H1 (cell line): Measurements from ENCODE around the gene PRG3. TPM values are rescaled to one million over a fixed set of nuclear protein-coding genes. Genes with fewer than 3 reads are reported as not detected.

ENCODE experiments used
- BCL11A ChIP-seq, 2 experiments: IDR thresholded peaks; one replicate each; pipeline ENCODE4 v1.6.1; 2011; ENCODE audit warnings: low read depth in 2 of 2, low read length in 2 of 2, mild to moderate bottlenecking in 2 of 2
- CHD7 ChIP-seq: fragments of 300-600 bp; sonication (generic); IDR thresholded peaks from 2 replicates; pipeline ENCODE4 v1.7.1; 2012; ENCODE audit warnings: low read length, moderate library complexity, mild to moderate bottlenecking, inconsistent platforms; ENCODE audit not compliant: insufficient replicate concordance
- HDAC2 ChIP-seq, 2 experiments: fragments of 300-600 bp in 1 of 2; sonication (generic) in 1 of 2; IDR thresholded peaks; 2 replicates each; pipeline ENCODE4 v1.6.1; 2011 to 2012; ENCODE audit warnings: low read depth in 2 of 2, low read length in 2 of 2, mild to moderate bottlenecking in 2 of 2, moderate library complexity in 2 of 2, borderline replicate concordance in 1 of 2, inconsistent platforms in 1 of 2
- SAP30 ChIP-seq: fragments of 300-600 bp; sonication (generic); IDR thresholded peaks from 2 replicates; pipeline ENCODE4 v1.7.1; 2012; ENCODE audit warnings: low read length, moderate library complexity, mild to moderate bottlenecking, inconsistent platforms; ENCODE audit not compliant: insufficient read depth, insufficient replicate concordance
- SIN3A ChIP-seq, 2 experiments: IDR thresholded peaks in 1 of 2; conservative IDR thresholded peaks in 1 of 2; 2 replicates each; pipeline ENCODE4 v1.6.1; 2011 to 2012; ENCODE audit warnings: low read length in 2 of 2, improper control_type of control experiment in 1 of 2, low read depth in 1 of 2, mild to moderate bottlenecking in 1 of 2
- SIX5 ChIP-seq: IDR thresholded peaks from 2 replicates; pipeline ENCODE4 v1.6.1; 2011; ENCODE audit warnings: mild to moderate bottlenecking, low read depth, low read length
- polyA plus RNA-seq, 7 experiments: library from polyadenylated mRNA; depleted of rRNA in 3 of 7; stranded (reverse) in 5 of 7; unstranded in 2 of 7; fragments of >200 nt in 5 of 7; fragments of 200-250 nt in 2 of 7; gene quantifications; 1 replicate in 5 of 7; 2 replicates in 1 of 7; 4 replicates in 1 of 7; pipeline versions ENCODE4 v1.2.1 to v1.2.3, GENCODE V29; 2011 to 2013; ENCODE audit warnings: missing spikeins in 2 of 7, mixed read lengths in 2 of 7
- total RNA-seq: library from RNA; stranded (reverse); fragmentation: NEBNext Ultra II Directional; extraction: Animal tissue kit (Norgen Biotek cat#: 25700); gene quantifications from 2 replicates; pipeline ENCODE4 v1.2.1, GENCODE V29; 2021

PRG3 gene
- total and polyA plus RNA-seq, 2 of the 8 experiments (the other 6 are each of a cell fraction or from before 2014, with no cell fraction given): not detected

GRCh38 chr11:57376095-57377090, 4.6 kb downstream of the PRG3 start (continued):
- TF ChIP-seq SIN3A (conservative IDR thresholded peaks at IDR 0.05 in 1 of 2, IDR thresholded peaks at IDR 0.05 in 1 of 2; ENCODE audit: low read depth in 1 of 2, low read length in 2 of 2) (no peak), BCL11A (IDR thresholded peaks at IDR 0.05; ENCODE audit: low read depth in 2 of 2, low read length in 2 of 2) (no peak), CHD7 (no peak), HDAC2 (IDR thresholded peaks at IDR 0.05; ENCODE audit: borderline replicate concordance in 1 of 2, low read depth in 2 of 2, low read length in 2 of 2) (no peak), SIX5 (no peak), SAP30 (no peak)
